Activated CD4-positive, alpha-beta memory T cell treated with anti-CD3 and anti-CD28 coated beads, Interleukin-2, amount 10 ng/mL, durations not matched to agents 7 days and 5 days (primary cell): Measurements from ENCODE around the gene C1orf53. TPM values are rescaled to one million over a fixed set of nuclear protein-coding genes. Genes with fewer than 3 reads are reported as not detected.

Experiments
- CTCF ChIA-PET: fragments of 350-600 bp; sonication (Branson Sonifier 250); formaldehyde crosslinking; loops from one replicate; lab custom pipeline; 2021; ENCODE audit warnings: antibody characterized with exemption, inconsistent platforms; lab: Charles Lee
- POLR2A ChIA-PET: fragments of 350-600 bp; sonication (Branson Sonifier 250); formaldehyde crosslinking; loops from one replicate; lab custom pipeline; 2021; ENCODE audit warnings: antibody characterized with exemption; lab: Charles Lee
- DNase-seq: peaks from one replicate; pipeline ENCODE4 v3.0.0-alpha.2; 2020
- H3K27ac Mint-ChIP-seq: one replicate; pipeline ENCODE4 v1.8.0; 2021; ENCODE audit warnings: mild to moderate bottlenecking, mixed read lengths
- H3K27me3 Mint-ChIP-seq: one replicate; pipeline ENCODE4 v1.8.0; 2021; ENCODE audit warnings: mixed read lengths
- H3K36me3 Mint-ChIP-seq: one replicate; pipeline ENCODE4 v1.8.0; 2021; ENCODE audit warnings: low read depth, mixed read lengths
- H3K4me1 Mint-ChIP-seq: one replicate; pipeline ENCODE4 v1.8.0; 2021; ENCODE audit warnings: mixed read lengths
- H3K4me3 Mint-ChIP-seq: one replicate; pipeline ENCODE4 v1.8.0; 2021; ENCODE audit warnings: mild to moderate bottlenecking, mixed read lengths
- H3K9me3 Mint-ChIP-seq: one replicate; pipeline ENCODE4 v1.8.0; 2021; ENCODE audit warnings: mixed read lengths
- total RNA-seq, 2 experiments: library from RNA; stranded (reverse); gene quantifications; one replicate each; pipeline ENCODE4 v1.2.3, GENCODE V29; 2021

C1orf53 gene
- total RNA-seq, 2 experiments from 2014 or later = 0.55 TPM; not detected in 1

- ChIA-PET CTCF (no interaction called here), POLR2A (no interaction called here)
- no peak for DNase-seq
- peaks cover 2% of the 10 kb centered on the region for H3K9me3 Mint-ChIP-seq
- H3K27ac Mint-ChIP-seq = no peak overlapping the region
- no peak overlapping the region for H3K4me3 Mint-ChIP-seq
- H3K4me1 Mint-ChIP-seq = peaks cover 14% of the 10 kb centered on the region
- H3K27me3 Mint-ChIP-seq = peaks cover 6% of the 10 kb centered on the region
- peaks cover 12% of the 10 kb centered on the region for H3K36me3 Mint-ChIP-seq
Observed at GRCh38 chr1:197954718-197955418, 52.4 kb downstream of the C1orf53 start.

DNA sequence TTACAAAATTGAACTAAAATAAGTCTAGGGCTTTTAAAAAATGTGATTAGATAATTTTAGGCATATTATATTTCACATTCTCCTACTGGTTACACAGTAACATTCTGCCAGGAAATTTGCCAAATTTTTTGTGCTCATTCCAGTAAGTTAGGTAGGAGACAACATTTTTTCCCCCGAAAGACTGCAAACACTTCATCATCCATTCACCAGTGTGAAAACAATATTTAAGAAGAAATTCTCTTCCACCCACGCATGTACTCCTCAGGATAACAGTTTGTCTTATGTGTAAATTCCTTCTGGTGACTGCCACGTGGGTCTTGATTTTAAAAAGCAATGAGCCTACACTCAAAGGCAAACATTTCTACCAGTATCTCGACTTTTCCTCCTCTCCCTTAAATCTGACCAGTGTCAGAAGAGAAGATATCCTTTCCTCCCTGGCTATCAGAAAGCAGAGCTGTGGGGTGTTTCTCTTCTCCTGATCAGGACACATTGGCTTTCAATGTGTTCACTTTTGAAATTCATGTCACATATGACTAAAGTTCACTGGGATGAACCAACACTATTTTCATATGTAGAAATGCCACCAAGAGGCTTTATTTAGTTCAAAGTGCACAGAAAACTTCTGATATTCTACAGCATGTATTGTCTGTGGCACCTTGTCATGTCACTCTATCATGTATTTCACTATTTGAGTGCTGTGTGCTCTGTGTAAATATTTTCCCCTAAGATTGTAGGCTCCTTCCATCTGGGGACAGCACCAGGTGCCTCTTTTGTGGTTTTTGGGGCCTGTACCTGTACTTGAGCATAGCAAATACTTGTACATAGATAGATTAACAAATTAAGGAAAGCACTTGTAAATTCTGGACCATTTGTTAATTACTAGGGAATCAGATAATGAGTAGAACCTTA lies 53.3 kb downstream of the C1orf53 start:
- CTCF ChIA-PET = no interaction called here
- POLR2A ChIA-PET = no interaction called here
- Mint-ChIP-seq H3K4me3 (no peak overlapping the region), H3K4me1 (peaks cover 9% of the 10 kb centered on the region), H3K27me3 (peaks cover 6% of the 10 kb centered on the region), H3K27ac (no peak overlapping the region), H3K36me3 (peaks cover 11% of the 10 kb centered on the region), H3K9me3 (no peaks in the 10 kb centered on the region)
- DNase-seq = no peak

Other genes with a start within 250 kb of the C1orf53 start
- gene DENND1B, start 127.2 kb upstream of the C1orf53 start, total RNA-seq = 10 to 100 TPM; 30.6 to 31.0 TPM
- gene LHX9, start 14.7 kb downstream of the C1orf53 start, total RNA-seq = not detected